OCI-LY3 (cell line): ENCODE data around the gene ZNF197.

Experiments
- CTCF ChIP-seq: fragments of 200-600, 300-600 bp; sonication (generic); IDR thresholded peaks from 2 replicates; pipeline ENCODE4 v1.5.1; 2014; ENCODE audit warnings: antibody characterized with exemption, low read length, low read depth
- EZH2phosphoT487 ChIP-seq: fragments of 200-600 bp; shearing (Covaris generic); IDR thresholded peaks from 2 replicates; pipeline ENCODE4 v1.6.1; 2018; ENCODE audit warnings: antibody characterized with exemption, mixed run types, low read depth

- TF ChIP-seq CTCF, result no peak
- TF ChIP-seq EZH2phosphoT487, result no peak
These were observed 40.3 kb downstream of the ZNF197 start for GRCh38 chr3:44665173-44665572.
